GM13976 (cell line): ENCODE measurements around the gene JHY.

ENCODE experiments used
- DNase-seq: peaks from one replicate; pipeline ENCODE4 v3.0.0; 2012; ENCODE audit warnings: low spot score
- in situ Hi-C: fragments of 300-500 bp; cut with MboI; formaldehyde crosslinking; loops from one replicate; pipeline ENCODE4 v1.12.0; 2022; ENCODE audit warnings: low sequenced_read_pairs, mixed read lengths, inconsistent platforms; ENCODE audit not compliant: unreplicated experiment
- TF ChIP-seq, protein P1 (sequence below): IDR thresholded peaks from 2 replicates; pipeline ENCODE4 v1.5.1; 2012; ENCODE audit warnings: borderline replicate concordance, mild to moderate bottlenecking; ENCODE audit not compliant: insufficient read depth; ENCODE audit errors: extremely low read depth, missing control alignments, control extremely low read depth

Gene JHY

DNA sequence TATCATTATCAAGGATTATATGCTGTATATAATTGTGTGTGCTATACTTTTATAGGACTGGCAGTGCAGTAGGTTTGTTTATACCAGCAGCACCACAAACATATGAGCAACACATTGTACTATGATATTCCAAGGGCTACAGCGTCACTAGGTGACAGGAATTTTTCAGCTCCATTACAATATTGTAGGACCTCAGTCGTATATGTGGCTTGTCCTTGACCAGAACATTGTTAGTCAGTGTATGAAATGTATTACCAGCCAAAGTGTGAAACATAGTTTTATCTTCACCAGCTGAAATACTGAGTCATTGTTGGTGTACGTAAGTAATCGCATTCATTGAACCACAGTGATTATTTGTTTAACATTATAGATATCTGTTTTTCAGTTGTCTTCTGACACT, 20.4 kb downstream of the JHY start:
- TF ChIP-seq, protein P1, sequence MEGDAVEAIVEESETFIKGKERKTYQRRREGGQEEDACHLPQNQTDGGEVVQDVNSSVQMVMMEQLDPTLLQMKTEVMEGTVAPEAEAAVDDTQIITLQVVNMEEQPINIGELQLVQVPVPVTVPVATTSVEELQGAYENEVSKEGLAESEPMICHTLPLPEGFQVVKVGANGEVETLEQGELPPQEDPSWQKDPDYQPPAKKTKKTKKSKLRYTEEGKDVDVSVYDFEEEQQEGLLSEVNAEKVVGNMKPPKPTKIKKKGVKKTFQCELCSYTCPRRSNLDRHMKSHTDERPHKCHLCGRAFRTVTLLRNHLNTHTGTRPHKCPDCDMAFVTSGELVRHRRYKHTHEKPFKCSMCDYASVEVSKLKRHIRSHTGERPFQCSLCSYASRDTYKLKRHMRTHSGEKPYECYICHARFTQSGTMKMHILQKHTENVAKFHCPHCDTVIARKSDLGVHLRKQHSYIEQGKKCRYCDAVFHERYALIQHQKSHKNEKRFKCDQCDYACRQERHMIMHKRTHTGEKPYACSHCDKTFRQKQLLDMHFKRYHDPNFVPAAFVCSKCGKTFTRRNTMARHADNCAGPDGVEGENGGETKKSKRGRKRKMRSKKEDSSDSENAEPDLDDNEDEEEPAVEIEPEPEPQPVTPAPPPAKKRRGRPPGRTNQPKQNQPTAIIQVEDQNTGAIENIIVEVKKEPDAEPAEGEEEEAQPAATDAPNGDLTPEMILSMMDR: no peak
- in situ Hi-C loops: no loop called here
- DNase-seq: no peak

DNA sequence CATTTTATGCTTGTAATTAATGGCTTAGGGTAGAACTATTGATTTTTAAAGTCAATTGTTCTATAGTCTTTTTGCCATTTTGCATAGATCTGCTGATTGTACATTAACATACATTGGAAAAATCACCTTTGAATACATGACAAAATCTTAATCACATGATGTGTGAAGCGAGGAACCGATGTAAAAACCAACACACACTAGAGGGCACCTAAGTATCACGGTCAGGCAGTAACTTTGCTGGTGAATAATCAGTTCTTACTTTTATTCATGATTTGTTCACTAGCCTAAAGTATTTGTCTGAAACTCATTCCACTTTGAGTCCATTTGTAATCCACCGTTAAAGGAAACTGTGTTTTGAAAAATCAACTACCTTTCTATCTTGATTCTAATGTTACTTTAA, 28.2 kb downstream of the JHY start:
- TF ChIP-seq, protein P1: no peak
- in situ Hi-C loops: no loop called here
- no peak for DNase-seq

DNA sequence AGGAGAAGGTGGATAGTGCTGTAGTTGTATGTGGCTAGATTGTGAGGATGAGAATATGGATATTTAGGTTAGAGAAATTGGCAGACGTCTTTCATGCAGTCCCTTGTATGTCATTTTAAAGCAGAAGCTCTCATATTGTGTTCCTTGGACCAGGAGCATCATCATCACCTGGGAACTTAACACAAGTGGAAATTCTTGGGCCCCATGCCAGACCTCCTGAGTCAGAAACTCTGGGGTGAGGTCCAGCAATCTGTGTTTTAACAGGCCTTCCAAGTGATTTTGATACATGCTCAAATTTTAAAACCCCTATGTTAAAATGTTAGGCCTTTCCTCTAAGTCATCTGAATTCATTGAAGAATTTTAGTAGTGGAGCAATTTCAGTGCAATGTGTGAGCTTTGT, 34.8 kb downstream of the JHY start:
- DNase-seq: no peak
- TF ChIP-seq, protein P1: no peak
- in situ Hi-C loops: no loop called here

DNA sequence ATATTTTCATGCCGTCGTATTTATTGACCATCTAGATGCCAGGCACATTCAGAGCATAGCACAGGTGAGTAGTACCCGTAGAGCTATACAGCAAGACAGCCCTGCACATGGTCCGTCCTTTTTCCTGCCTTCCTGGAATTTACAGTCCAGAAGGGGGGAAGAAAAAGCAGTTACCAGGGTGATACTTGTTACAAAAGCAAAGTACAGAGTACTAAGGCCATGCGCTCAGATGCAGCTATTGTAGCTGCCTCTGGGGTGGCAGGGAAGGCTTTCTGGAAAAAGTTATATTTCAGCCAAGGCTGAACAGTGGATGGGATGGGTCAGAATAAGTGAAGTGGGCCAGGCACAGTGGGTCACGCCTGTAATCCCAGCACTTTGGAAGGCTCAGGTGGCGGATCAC, 36.2 kb downstream of the JHY start:
- in situ Hi-C loops: no loop called here
- no peak for DNase-seq
- TF ChIP-seq, protein P1: no peak

DNA sequence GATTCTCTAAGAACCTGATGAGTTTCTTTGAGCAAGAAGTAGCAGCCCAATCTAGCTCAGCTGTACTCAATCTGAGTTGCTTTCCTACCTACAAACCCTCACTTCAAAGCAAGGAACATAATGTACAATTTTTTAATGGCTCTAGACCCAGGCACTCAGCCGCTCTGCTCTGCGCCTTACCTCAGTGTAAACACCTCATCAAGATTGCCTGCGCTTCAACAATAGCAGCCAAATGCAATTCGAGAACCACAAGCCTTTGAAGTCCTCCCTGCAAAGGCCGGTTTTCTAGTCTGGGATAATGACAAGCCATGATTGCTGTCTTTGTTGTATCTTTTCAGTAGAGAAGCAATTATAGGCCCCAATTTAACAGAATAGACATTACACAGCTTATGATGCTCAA, 38.0 kb downstream of the JHY start:
- no peak for DNase-seq
- TF ChIP-seq, protein P1: no peak
- in situ Hi-C loops: no loop called here

DNA sequence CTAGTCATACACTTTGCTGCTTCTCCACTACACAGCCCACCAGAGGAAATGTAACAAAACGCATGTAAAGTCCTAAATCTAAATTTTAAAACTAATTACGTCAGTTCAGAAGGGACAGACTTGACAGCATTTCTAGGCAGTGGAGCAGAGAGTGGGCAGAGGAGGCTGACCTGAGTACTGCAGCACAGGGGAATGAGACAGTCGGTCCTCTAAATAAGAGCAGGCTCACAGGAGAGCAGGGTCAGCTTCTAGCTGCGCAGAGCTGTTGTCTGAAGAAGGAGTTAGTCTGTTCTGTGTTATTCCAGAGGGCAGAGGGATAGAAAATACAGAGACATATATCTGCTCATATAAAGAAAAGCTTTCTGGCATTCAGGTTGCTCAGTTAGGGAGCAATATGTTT, 40.3 kb downstream of the JHY start:
- no peak for DNase-seq
- TF ChIP-seq, protein P1: no peak
- in situ Hi-C loops: no loop called here

DNA sequence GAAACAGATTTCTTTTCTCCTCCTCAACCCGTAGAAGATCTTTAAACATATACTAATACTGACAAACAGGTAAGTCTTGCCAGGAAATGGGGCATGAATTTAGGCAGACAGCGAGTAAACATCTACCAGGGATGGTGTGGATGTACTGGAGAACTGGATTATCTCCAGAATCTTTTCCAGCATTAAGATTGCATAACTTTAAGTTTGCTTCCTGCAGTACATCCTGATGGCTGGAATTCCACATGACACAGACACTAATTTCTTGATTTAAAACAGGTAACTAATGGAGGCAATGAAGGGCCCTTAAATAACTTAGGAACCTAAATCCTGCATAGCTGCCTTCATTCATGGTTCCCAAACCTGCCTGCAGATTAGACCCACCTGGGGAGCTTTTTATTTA, 40.7 kb downstream of the JHY start:
- TF ChIP-seq, protein P1: no peak
- in situ Hi-C loops: no loop called here
- no peak for DNase-seq
